ENCODE data around the gene MAPK1. TPM values are rescaled to one million over a fixed set of nuclear protein-coding genes. Genes with fewer than 3 reads are reported as not detected.

Gene MAPK1
- total RNA-seq, 2 experiments from 2014 or later: 39.4 to 44.0 TPM

DNA sequence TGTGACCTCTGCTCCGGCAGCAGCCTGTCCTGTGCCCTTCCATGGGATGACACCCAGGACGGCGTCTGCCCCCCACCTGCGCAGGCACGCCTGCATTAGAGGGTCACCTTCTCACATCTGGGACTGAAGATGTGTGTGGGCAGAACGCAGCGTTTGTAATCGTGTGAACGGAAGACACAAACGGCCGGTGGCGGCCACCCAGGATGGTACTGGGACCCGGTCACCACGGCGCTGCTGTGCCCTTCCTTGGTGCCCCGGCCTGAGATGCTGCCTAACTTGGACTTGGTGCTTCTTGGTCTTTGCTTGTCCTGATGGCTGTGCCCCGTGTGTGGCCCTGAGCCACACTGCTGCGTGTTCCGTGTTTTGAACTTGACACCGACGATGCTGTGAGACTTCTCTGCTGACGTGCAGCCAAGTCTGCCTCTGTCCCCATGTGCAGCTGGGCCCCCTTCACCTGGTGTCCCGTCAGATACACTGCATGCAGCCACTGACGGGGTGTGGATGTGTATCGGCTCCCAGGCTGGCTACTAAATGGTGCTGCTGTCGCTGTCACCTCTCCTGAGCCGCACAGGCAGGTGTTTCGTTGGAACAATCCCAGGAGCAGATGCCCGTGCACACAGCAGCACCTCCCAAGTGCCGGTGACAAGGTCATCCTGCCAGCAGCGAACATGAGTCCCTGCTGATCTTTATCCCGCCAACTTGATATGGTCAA is 153.2 kb downstream of the MAPK1 start:
- H3K4me3 Mint-ChIP-seq: no peak overlapping the region
- no peaks in the 10 kb centered on the region for H3K27me3 Mint-ChIP-seq
- H3K27ac Mint-ChIP-seq: no peak overlapping the region
- ATAC-seq (ENCODE audit: poor library complexity): no peak
- no peak for DNase-seq
- intact Hi-C loops (cut with DNase I, micrococcal nuclease): no loop called here
- H3K4me1 Mint-ChIP-seq (ENCODE audit: low read depth): peaks cover 7% of the 10 kb centered on the region
- TF ChIP-seq, protein P1, sequence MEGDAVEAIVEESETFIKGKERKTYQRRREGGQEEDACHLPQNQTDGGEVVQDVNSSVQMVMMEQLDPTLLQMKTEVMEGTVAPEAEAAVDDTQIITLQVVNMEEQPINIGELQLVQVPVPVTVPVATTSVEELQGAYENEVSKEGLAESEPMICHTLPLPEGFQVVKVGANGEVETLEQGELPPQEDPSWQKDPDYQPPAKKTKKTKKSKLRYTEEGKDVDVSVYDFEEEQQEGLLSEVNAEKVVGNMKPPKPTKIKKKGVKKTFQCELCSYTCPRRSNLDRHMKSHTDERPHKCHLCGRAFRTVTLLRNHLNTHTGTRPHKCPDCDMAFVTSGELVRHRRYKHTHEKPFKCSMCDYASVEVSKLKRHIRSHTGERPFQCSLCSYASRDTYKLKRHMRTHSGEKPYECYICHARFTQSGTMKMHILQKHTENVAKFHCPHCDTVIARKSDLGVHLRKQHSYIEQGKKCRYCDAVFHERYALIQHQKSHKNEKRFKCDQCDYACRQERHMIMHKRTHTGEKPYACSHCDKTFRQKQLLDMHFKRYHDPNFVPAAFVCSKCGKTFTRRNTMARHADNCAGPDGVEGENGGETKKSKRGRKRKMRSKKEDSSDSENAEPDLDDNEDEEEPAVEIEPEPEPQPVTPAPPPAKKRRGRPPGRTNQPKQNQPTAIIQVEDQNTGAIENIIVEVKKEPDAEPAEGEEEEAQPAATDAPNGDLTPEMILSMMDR (IDR thresholded peaks at IDR 0.05): no peak
- Histone ChIP-seq H3K27me3 (ENCODE audit: control insufficient read depth in 1 of 2, insufficient read depth in 2 of 2, low read length in 2 of 2) (no peaks in the 10 kb centered on the region), H3K9me3 (ENCODE audit: control insufficient read depth in 1 of 2, insufficient read depth in 1 of 2, low read length in 2 of 2) (no peaks in the 10 kb centered on the region), H3K36me3 (ENCODE audit: insufficient read depth, low read length) (no peaks in the 10 kb centered on the region), H3K4me1 (ENCODE audit: insufficient read depth, low read length) (peaks cover 6% of the 10 kb centered on the region), H3K27ac (ENCODE audit: low read depth in 1 of 2, low read length in 2 of 2) (no peak overlapping the region), H3K4me3 (ENCODE audit: low read length) (no peak overlapping the region)
- no peaks in the 10 kb centered on the region for H3K9me3 Mint-ChIP-seq
- H3K36me3 Mint-ChIP-seq (ENCODE audit: low read depth): no peaks in the 10 kb centered on the region
- POLR2A ChIA-PET: no interaction called here
- CTCF ChIA-PET: interaction anchor here (0.7 kb wide), 1 partner anchor 20 kb away, joined by 3 read pairs; no protein-coding TSS in a partner anchor

- ChIA-PET POLR2A (no interaction called here), CTCF (interaction anchor here (0.7 to 1.1 kb wide), 2 partner anchors 21 to 239 kb away, joined by 3 to 6 read pairs; partner anchors contain the start of gene PPM1F)
- Mint-ChIP-seq H3K36me3 (ENCODE audit: low read depth) (no peaks in the 10 kb centered on the region), H3K4me3 (no peak overlapping the region), H3K27ac (no peak overlapping the region), H3K9me3 (no peaks in the 10 kb centered on the region), H3K4me1 (ENCODE audit: low read depth) (peaks cover 7% of the 10 kb centered on the region), H3K27me3 (no peaks in the 10 kb centered on the region)
- DNase-seq (no peak), ATAC-seq (ENCODE audit: poor library complexity) (no peak)
- TF ChIP-seq, protein P1 (IDR thresholded peaks at IDR 0.05): no peak
- peaks cover 2% of the 10 kb centered on the region for H3K36me3 ChIP-seq (ENCODE audit: insufficient read depth, low read length)
- no peak overlapping the region for H3K27ac ChIP-seq (ENCODE audit: low read depth in 1 of 2, low read length in 2 of 2)
- H3K4me1 ChIP-seq (ENCODE audit: insufficient read depth, low read length): peaks cover 6% of the 10 kb centered on the region
- no peaks in the 10 kb centered on the region for H3K27me3 ChIP-seq (ENCODE audit: control insufficient read depth in 1 of 2, insufficient read depth in 2 of 2, low read length in 2 of 2)
- H3K9me3 ChIP-seq (ENCODE audit: control insufficient read depth in 1 of 2, insufficient read depth in 1 of 2, low read length in 2 of 2): no peaks in the 10 kb centered on the region
- intact Hi-C loops (cut with DNase I, micrococcal nuclease): loop anchor here in 1 of 2 experiments (1.0 kb wide), 2 partner anchors 225 to 239 kb away; partner anchors contain the start of gene PPM1F
- no peak overlapping the region for H3K4me3 ChIP-seq (ENCODE audit: low read length)
These were observed 153.9 kb downstream of the MAPK1 start for GRCh38 chr22:21713428-21714058.

DNA sequence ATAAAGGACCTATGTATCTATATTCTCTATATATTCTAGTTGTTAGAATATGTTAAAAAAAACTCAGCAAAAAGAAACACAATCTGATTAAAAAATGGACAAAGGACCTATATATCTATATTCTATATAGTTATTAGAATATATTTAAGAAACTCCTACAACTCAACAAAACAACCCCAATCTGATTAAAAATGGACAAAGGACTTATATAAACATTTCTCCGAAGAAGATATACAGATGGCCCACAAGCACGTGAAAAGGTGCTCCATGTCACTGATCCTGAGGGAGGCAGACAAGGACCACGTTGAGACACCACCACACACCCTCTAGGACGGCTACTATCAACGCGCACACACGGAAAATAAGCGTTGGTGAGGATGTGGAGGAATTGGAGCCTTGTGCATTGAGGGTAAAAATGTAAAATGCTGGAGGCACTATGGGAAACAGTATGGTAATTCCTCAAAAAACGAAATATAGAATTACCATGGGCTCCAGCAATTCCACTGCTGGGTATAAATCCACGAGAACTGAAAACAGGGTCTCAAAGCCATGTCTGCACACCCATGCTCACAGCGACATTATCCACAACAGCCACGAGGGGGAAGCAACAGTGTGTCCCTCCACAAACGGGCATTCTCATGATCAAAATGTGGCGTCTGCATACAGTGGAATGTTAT is 154.6 kb downstream of the MAPK1 start:
- ChIA-PET POLR2A (no interaction called here), CTCF (interaction anchor here (0.7 to 1.1 kb wide), 2 partner anchors 22 to 240 kb away, joined by 3 to 6 read pairs; partner anchors contain the start of gene PPM1F)
- TF ChIP-seq, protein P1 (IDR thresholded peaks at IDR 0.05): peak; percentile 66
- intact Hi-C loops (cut with DNase I, micrococcal nuclease): loop anchor here in 1 of 2 experiments (1.0 kb wide), 2 partner anchors 225 to 239 kb away; partner anchors contain the start of gene PPM1F
- Histone ChIP-seq H3K9me3 (ENCODE audit: control insufficient read depth in 1 of 2, insufficient read depth in 1 of 2, low read length in 2 of 2) (no peaks in the 10 kb centered on the region), H3K27me3 (ENCODE audit: control insufficient read depth in 1 of 2, insufficient read depth in 2 of 2, low read length in 2 of 2) (no peaks in the 10 kb centered on the region), H3K27ac (ENCODE audit: low read depth in 1 of 2, low read length in 2 of 2) (no peak overlapping the region), H3K4me1 (ENCODE audit: insufficient read depth, low read length) (peaks cover 6% of the 10 kb centered on the region), H3K4me3 (ENCODE audit: low read length) (no peak overlapping the region), H3K36me3 (ENCODE audit: insufficient read depth, low read length) (peaks cover 2% of the 10 kb centered on the region)
- Mint-ChIP-seq H3K4me1 (ENCODE audit: low read depth) (peaks cover 7% of the 10 kb centered on the region), H3K27ac (no peak overlapping the region), H3K9me3 (no peaks in the 10 kb centered on the region), H3K27me3 (no peaks in the 10 kb centered on the region), H3K36me3 (ENCODE audit: low read depth) (no peaks in the 10 kb centered on the region), H3K4me3 (no peak overlapping the region)
- DNase-seq (peak; percentile 34 to 80 (median 48)), ATAC-seq (ENCODE audit: poor library complexity) (peak; percentile 95)
